ENCODE data around the gene SLC16A1.
"Not testable (repeated sequence)": the region's sequence is repeated elsewhere in the genome, so short reads cannot be mapped to it uniquely, and the experiment has no call there.

SLC16A1 gene

GRCh38 chr1:112960384-112960783 lies 4.4 kb upstream of the SLC16A1 start:
- Histone ChIP-seq H3K9me3 (ENCODE audit: insufficient read depth, low read depth, low read length) (no peaks in the 10 kb centered on the region), H3K27ac (ENCODE audit: low read length) (no peak overlapping the region), H3K27me3 (ENCODE audit: insufficient read depth, low read length) (no peaks in the 10 kb centered on the region), H3K36me3 (ENCODE audit: insufficient read depth, low read depth, low read length) (peaks cover 45% of the 10 kb centered on the region), H3K9ac (ENCODE audit: low read depth, low read length) (no peak overlapping the region; the same call in 1 of the 2 replicates), H3K4me1 (ENCODE audit: insufficient read depth, low read length) (peaks cover 14% of the 10 kb centered on the region; the same call in 1 of the 2 replicates), H3K4me3 (ENCODE audit: low read length) (peak overlapping the region; percentile 40; the same call in 1 of the 2 replicates)

GRCh38 chr1:112958236-112958635 lies 2.2 kb upstream of the SLC16A1 start:
- H3K27ac ChIP-seq (ENCODE audit: low read length); H3K27me3 ChIP-seq (ENCODE audit: insufficient read depth, low read length); H3K9me3 ChIP-seq (ENCODE audit: insufficient read depth, low read depth, low read length): not testable (repeated sequence)
- Histone ChIP-seq H3K4me3 (ENCODE audit: low read length) (peak overlapping the region; percentile 93), H3K4me1 (ENCODE audit: insufficient read depth, low read length) (peaks cover 18% of the 10 kb centered on the region; the same call in 1 of the 2 replicates), H3K36me3 (ENCODE audit: insufficient read depth, low read depth, low read length) (peaks cover 50% of the 10 kb centered on the region), H3K9ac (ENCODE audit: low read depth, low read length) (peak overlapping the region; percentile 61; the same call in 1 of the 2 replicates)

- H3K9me3 ChIP-seq (ENCODE audit: insufficient read depth, low read depth, low read length): no peaks in the 10 kb centered on the region
- peak overlapping the region; percentile 62 for H3K27ac ChIP-seq (ENCODE audit: low read length)
- no peaks in the 10 kb centered on the region for H3K27me3 ChIP-seq (ENCODE audit: insufficient read depth, low read length)
- peaks cover 48% of the 10 kb centered on the region for H3K36me3 ChIP-seq (ENCODE audit: insufficient read depth, low read depth, low read length)
- peak overlapping the region; percentile 93 for H3K4me3 ChIP-seq (ENCODE audit: low read length)
- H3K9ac ChIP-seq (ENCODE audit: low read depth, low read length): peak overlapping the region; percentile 95
- H3K4me1 ChIP-seq (ENCODE audit: insufficient read depth, low read length): peaks cover 25% of the 10 kb centered on the region; the same call in 1 of the 2 replicates
Observed at GRCh38 chr1:112957133-112957812, 1.3 kb upstream of the SLC16A1 start.

GRCh38 chr1:112956544-112957132 lies 642 bp upstream of the SLC16A1 start:
- peak overlapping the region; percentile 62 for H3K27ac ChIP-seq (ENCODE audit: low read length)
- peaks cover 29% of the 10 kb centered on the region; the same call in 1 of the 2 replicates for H3K4me1 ChIP-seq (ENCODE audit: insufficient read depth, low read length)
- peak overlapping the region; percentile 93 for H3K4me3 ChIP-seq (ENCODE audit: low read length)
- H3K36me3 ChIP-seq (ENCODE audit: insufficient read depth, low read depth, low read length): peaks cover 49% of the 10 kb centered on the region
- no peaks in the 10 kb centered on the region for H3K27me3 ChIP-seq (ENCODE audit: insufficient read depth, low read length)
- peak overlapping the region; percentile 95 for H3K9ac ChIP-seq (ENCODE audit: low read depth, low read length)
- H3K9me3 ChIP-seq (ENCODE audit: insufficient read depth, low read depth, low read length): no peaks in the 10 kb centered on the region

- Histone ChIP-seq H3K27ac (ENCODE audit: low read length) (peak overlapping the region; percentile 66), H3K4me1 (ENCODE audit: insufficient read depth, low read length) (peaks cover 29% of the 10 kb centered on the region; the same call in 1 of the 2 replicates), H3K9ac (ENCODE audit: low read depth, low read length) (peak overlapping the region; percentile 95), H3K36me3 (ENCODE audit: insufficient read depth, low read depth, low read length) (peaks cover 44% of the 10 kb centered on the region), H3K4me3 (ENCODE audit: low read length) (peak overlapping the region; percentile 93), H3K27me3 (ENCODE audit: insufficient read depth, low read length) (no peaks in the 10 kb centered on the region), H3K9me3 (ENCODE audit: insufficient read depth, low read depth, low read length) (no peaks in the 10 kb centered on the region)
Observed at GRCh38 chr1:112954945-112955772, 837 bp downstream of the SLC16A1 start.

GRCh38 chr1:112954017-112954650 lies 1.9 kb downstream of the SLC16A1 start:
- Histone ChIP-seq H3K27ac (ENCODE audit: low read length) (no peak overlapping the region), H3K36me3 (ENCODE audit: insufficient read depth, low read depth, low read length) (peaks cover 50% of the 10 kb centered on the region), H3K4me3 (ENCODE audit: low read length) (peak overlapping the region; percentile 93), H3K9ac (ENCODE audit: low read depth, low read length) (peak overlapping the region; percentile 95), H3K9me3 (ENCODE audit: insufficient read depth, low read depth, low read length) (no peaks in the 10 kb centered on the region), H3K4me1 (ENCODE audit: insufficient read depth, low read length) (peaks cover 23% of the 10 kb centered on the region; the same call in 1 of the 2 replicates), H3K27me3 (ENCODE audit: insufficient read depth, low read length) (no peaks in the 10 kb centered on the region)

- H3K9ac ChIP-seq (ENCODE audit: low read depth, low read length): no peak overlapping the region
- no peaks in the 10 kb centered on the region for H3K27me3 ChIP-seq (ENCODE audit: insufficient read depth, low read length)
- H3K27ac ChIP-seq (ENCODE audit: low read length): no peak overlapping the region
- no peaks in the 10 kb centered on the region for H3K9me3 ChIP-seq (ENCODE audit: insufficient read depth, low read depth, low read length)
- 0 out of 2 replicates have a peak overlapping the region, but pooled peaks have one; percentile 18 for H3K4me3 ChIP-seq (ENCODE audit: low read length)
- H3K36me3 ChIP-seq (ENCODE audit: insufficient read depth, low read depth, low read length): peaks cover 71% of the 10 kb centered on the region
- H3K4me1 ChIP-seq (ENCODE audit: insufficient read depth, low read length): peaks cover 20% of the 10 kb centered on the region; the same call in 1 of the 2 replicates
Observed at GRCh38 chr1:112950426-112950825, 5.6 kb downstream of the SLC16A1 start.

GRCh38 chr1:112946683-112947082 lies 9.3 kb downstream of the SLC16A1 start:
- no peaks in the 10 kb centered on the region for H3K9me3 ChIP-seq (ENCODE audit: insufficient read depth, low read depth, low read length)
- no peak overlapping the region for H3K9ac ChIP-seq (ENCODE audit: low read depth, low read length)
- 0 out of 2 replicates have a peak, but pooled peaks cover 5% of the 10 kb centered on the region for H3K4me1 ChIP-seq (ENCODE audit: insufficient read depth, low read length)
- H3K27ac ChIP-seq (ENCODE audit: low read length): no peak overlapping the region
- peaks cover 66% of the 10 kb centered on the region for H3K36me3 ChIP-seq (ENCODE audit: insufficient read depth, low read depth, low read length)
- no peaks in the 10 kb centered on the region for H3K27me3 ChIP-seq (ENCODE audit: insufficient read depth, low read length)
- no peak overlapping the region for H3K4me3 ChIP-seq (ENCODE audit: low read length)

GRCh38 chr1:112939810-112940209 lies 16.2 kb downstream of the SLC16A1 start:
- peaks cover 21% of the 10 kb centered on the region for H3K4me1 ChIP-seq (ENCODE audit: insufficient read depth, low read length)
- no peaks in the 10 kb centered on the region for H3K9me3 ChIP-seq (ENCODE audit: insufficient read depth, low read depth, low read length)
- no peak overlapping the region for H3K27ac ChIP-seq (ENCODE audit: low read length)
- no peak overlapping the region for H3K4me3 ChIP-seq (ENCODE audit: low read length)
- no peak overlapping the region for H3K9ac ChIP-seq (ENCODE audit: low read depth, low read length)
- H3K36me3 ChIP-seq (ENCODE audit: insufficient read depth, low read depth, low read length): peaks cover 61% of the 10 kb centered on the region
- no peaks in the 10 kb centered on the region for H3K27me3 ChIP-seq (ENCODE audit: insufficient read depth, low read length)

GRCh38 chr1:112938210-112938609 lies 17.8 kb downstream of the SLC16A1 start:
- no peak overlapping the region for H3K9ac ChIP-seq (ENCODE audit: low read depth, low read length)
- peaks cover 62% of the 10 kb centered on the region for H3K36me3 ChIP-seq (ENCODE audit: insufficient read depth, low read depth, low read length)
- H3K27ac ChIP-seq (ENCODE audit: low read length): no peak overlapping the region
- peak overlapping the region; percentile 15; the same call in 1 of the 2 replicates for H3K4me3 ChIP-seq (ENCODE audit: low read length)
- H3K27me3 ChIP-seq (ENCODE audit: insufficient read depth, low read length): no peaks in the 10 kb centered on the region
- H3K9me3 ChIP-seq (ENCODE audit: insufficient read depth, low read depth, low read length): no peaks in the 10 kb centered on the region
- peaks cover 24% of the 10 kb centered on the region for H3K4me1 ChIP-seq (ENCODE audit: insufficient read depth, low read length)

GRCh38 chr1:112937495-112937894 lies 18.5 kb downstream of the SLC16A1 start:
- H3K4me3 ChIP-seq (ENCODE audit: low read length): no peak overlapping the region
- peaks cover 24% of the 10 kb centered on the region for H3K4me1 ChIP-seq (ENCODE audit: insufficient read depth, low read length)
- H3K27me3 ChIP-seq (ENCODE audit: insufficient read depth, low read length): no peaks in the 10 kb centered on the region
- H3K9ac ChIP-seq (ENCODE audit: low read depth, low read length): peak overlapping the region; percentile 4; the same call in 1 of the 2 replicates
- peaks cover 55% of the 10 kb centered on the region for H3K36me3 ChIP-seq (ENCODE audit: insufficient read depth, low read depth, low read length)
- H3K9me3 ChIP-seq (ENCODE audit: insufficient read depth, low read depth, low read length): no peaks in the 10 kb centered on the region
- no peak overlapping the region for H3K27ac ChIP-seq (ENCODE audit: low read length)
